ENCODE results near the gene DNMT3B. TPM values are rescaled to one million over a fixed set of nuclear protein-coding genes. Genes with fewer than 3 reads are reported as not detected.
A peak's percentile ranks its signal among the peaks of the same experiment; 100 is the strongest.
"Not testable (repeated sequence)": the region's sequence is repeated elsewhere in the genome, so short reads cannot be mapped to it uniquely, and the experiment has no call there.

Gene DNMT3B
- total RNA-seq, result 0.75 TPM

DNA sequence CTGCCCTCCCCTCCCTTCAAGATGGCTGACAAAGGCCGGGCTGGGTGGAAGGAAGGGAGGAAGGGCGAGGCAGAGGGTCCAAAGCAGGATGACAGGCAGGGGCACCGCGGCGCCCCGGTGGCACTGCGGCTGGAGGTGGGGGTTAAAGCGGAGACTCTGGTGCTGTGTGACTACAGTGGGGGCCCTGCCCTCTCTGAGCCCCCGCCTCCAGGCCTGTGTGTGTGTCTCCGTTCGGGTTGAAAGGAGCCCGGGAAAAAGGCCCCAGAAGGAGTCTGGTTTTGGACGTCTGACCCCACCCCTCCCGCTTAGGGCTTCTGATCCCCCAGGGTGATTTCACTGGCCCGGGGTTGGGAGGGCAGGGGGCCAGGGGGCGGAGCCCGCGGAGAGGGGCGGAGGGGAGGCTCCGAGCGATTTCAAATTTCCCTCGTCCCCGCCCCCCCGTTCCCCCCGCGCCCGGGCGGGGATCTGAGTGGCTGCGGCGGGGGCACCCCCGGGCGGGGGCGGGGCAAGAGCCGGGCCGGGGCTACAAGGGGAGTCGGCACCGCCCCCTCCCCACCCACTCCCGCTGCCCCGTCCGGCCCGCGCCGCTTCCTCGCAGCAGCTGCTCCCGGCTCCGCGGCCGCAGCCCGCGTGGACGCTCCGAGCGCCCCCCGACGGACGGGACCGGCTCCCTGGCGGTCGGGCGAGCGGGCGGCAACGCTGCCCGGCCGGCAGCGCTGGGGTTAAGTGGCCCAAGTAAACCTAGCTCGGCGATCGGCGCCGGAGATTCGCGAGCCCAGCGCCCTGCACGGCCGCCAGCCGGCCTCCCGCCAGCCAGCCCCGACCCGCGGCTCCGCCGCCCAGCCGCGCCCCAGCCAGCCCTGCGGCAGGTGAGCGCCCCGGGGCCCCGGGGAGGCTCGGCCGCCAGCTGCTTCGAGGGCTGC, at the start of gene DNMT3B:
DNMT3B (plus strand) TSS at position 555 of the 923 bp plus-strand sequence. CDS start 17,939 bp downstream, outside the sequence.
- no peaks in the 10 kb centered on the region for H3K9me3 ChIP-seq
- H3K4me3 ChIP-seq, result peak within 1 kb of the TSS; percentile 84 to 92
- H3K4me1 ChIP-seq, result peaks cover 10 to 14% of the 10 kb centered on the region in 2 donors
- H3K27me3 ChIP-seq, result no peaks in the 10 kb centered on the region
- DNase-seq (ENCODE audit: low spot score in 2 of 2), result peak in 1 of 2 donors; percentile 88
- no peaks in the 10 kb centered on the region for H3K36me3 ChIP-seq
- H3K27ac ChIP-seq, result no peak within 1 kb of the TSS
- intact Hi-C loops (cut with DNase I), result loop anchor here (2.0 kb wide), 1 partner anchor 19 kb away; the partner anchor contains the start of gene COMMD7
- TF ChIP-seq CTCF (IDR thresholded peaks at IDR 0.05), result peak in 1 of 3 experiments; percentile 35

GRCh38 chr20:32718749-32719348, 43.3 kb upstream of the DNMT3B start:
- H3K27me3 ChIP-seq, result no peaks in the 10 kb centered on the region
- no peaks in the 10 kb centered on the region for H3K4me1 ChIP-seq
- H3K9me3 ChIP-seq, result no peaks in the 10 kb centered on the region
- intact Hi-C loops (cut with DNase I), result no loop called here
- H3K36me3 ChIP-seq, result peaks cover 32 to 43% of the 10 kb centered on the region in 2 donors
- H3K27ac ChIP-seq, result no peak overlapping the region
- no peak for DNase-seq (ENCODE audit: low spot score in 2 of 2)
- no peak for TF ChIP-seq CTCF (IDR thresholded peaks at IDR 0.05)
- H3K4me3 ChIP-seq, result no peak overlapping the region

- Histone ChIP-seq H3K27ac (no peak overlapping the region), H3K27me3 (no peaks in the 10 kb centered on the region), H3K9me3 (no peaks in the 10 kb centered on the region), H3K36me3 (peaks cover 14 to 39% of the 10 kb centered on the region in 2 donors), H3K4me1 (peaks cover 0 to 4% of the 10 kb centered on the region in 2 donors), H3K4me3 (no peak overlapping the region)
- no peak for DNase-seq (ENCODE audit: low spot score in 2 of 2)
- intact Hi-C loops (cut with DNase I), result no loop called here
- TF ChIP-seq CTCF (IDR thresholded peaks at IDR 0.05), result no peak
These were observed 34.5 kb upstream of the DNMT3B start for GRCh38 chr20:32727683-32728082.

- H3K36me3 ChIP-seq, result peaks cover 14 to 39% of the 10 kb centered on the region in 2 donors
These were observed 33.8 kb upstream of the DNMT3B start for GRCh38 chr20:32728435-32728834.

DNA sequence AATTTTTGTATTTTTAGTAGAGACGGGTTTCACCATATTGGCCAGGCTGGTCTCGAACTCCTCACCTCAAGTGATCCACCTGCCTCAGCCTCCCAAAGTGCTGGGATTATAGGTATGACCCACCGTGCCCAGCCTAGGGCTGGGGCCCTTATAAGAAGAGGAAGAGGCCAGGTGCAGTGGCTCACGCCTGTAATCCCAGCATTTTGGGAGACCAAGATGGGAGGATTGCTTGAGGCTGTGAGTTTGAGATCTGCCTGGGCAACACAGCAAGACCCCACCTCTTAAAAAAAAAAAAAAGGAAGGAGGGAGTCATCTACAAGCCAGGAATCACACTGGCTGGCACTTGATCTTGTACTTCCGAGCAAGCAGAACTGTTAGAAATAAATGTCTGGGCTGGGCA, 32.9 kb upstream of the DNMT3B start:
- intact Hi-C loops (cut with DNase I); H3K4me1 ChIP-seq; H3K4me3 ChIP-seq; DNase-seq (ENCODE audit: low spot score in 2 of 2); H3K27ac ChIP-seq; H3K27me3 ChIP-seq; H3K9me3 ChIP-seq: not testable (repeated sequence)
- H3K36me3 ChIP-seq, result peaks cover 14 to 39% of the 10 kb centered on the region in 2 donors

More at GRCh38 chr20:32728435-32728834, 33.8 kb upstream of the DNMT3B start:
- H3K4me1 ChIP-seq; H3K27ac ChIP-seq; H3K27me3 ChIP-seq; H3K4me3 ChIP-seq; intact Hi-C loops (cut with DNase I); DNase-seq (ENCODE audit: low spot score in 2 of 2); H3K9me3 ChIP-seq: not testable (repeated sequence)

DNA sequence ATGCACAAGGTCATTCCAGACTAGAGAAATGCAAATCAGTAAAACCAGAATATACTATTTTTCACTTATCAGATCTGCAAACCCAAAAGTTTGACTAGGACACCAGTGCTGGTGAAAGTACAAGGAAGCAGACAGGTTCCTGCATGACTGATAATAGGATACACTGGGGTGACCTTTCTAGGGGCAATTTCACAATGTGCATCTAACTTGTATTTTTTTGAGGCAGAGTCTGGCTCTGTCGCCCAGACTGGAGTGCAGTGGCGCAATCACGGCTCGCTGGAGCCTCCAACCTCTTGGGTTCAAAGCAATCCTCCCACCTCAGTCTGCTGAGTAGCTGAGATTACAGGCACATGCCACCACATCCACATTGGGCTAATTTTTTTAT, 30.3 kb upstream of the DNMT3B start:
- Histone ChIP-seq H3K36me3 (peaks cover 3 to 19% of the 10 kb centered on the region in 2 donors), H3K27me3 (no peaks in the 10 kb centered on the region), H3K27ac (no peak overlapping the region), H3K9me3 (no peaks in the 10 kb centered on the region), H3K4me3 (no peak overlapping the region), H3K4me1 (peaks cover 0 to 4% of the 10 kb centered on the region in 2 donors)
- intact Hi-C loops (cut with DNase I), result no loop called here
- DNase-seq (ENCODE audit: low spot score in 2 of 2), result no peak
- TF ChIP-seq CTCF (IDR thresholded peaks at IDR 0.05), result no peak

All from ascending aorta (tissue), 2 donors.